PC-3 (cell line): ENCODE measurements around the gene TFG. TPM values are rescaled to one million over a fixed set of nuclear protein-coding genes. Genes with fewer than 3 reads are reported as not detected.
A peak's percentile ranks its signal among the peaks of the same experiment; 100 is the strongest.

Experiments used
- ATAC-seq: fragments of 200-7000 bp; cut with Tn5 transposase; 2 replicates; pipeline ENCODE4 v1.9.1; 2020; ENCODE audit warnings: mild to moderate bottlenecking, moderate library complexity
- BruUV-seq: library from RNA; stranded (reverse); fragments of 400-500 nt; replicated peaks from 2 replicates; lab custom pipeline; 2021; lab: Mats Ljungman, UMichigan
- CTCF ChIA-PET: fragments of 300-600 bp; sonication (Branson Sonifier 250); formaldehyde crosslinking; loops from one replicate; lab custom pipeline; 2022; ENCODE audit warnings: antibody characterized with exemption; lab: Charles Lee
- POLR2A ChIA-PET: fragments of 300-600 bp; sonication (Branson Sonifier 250); formaldehyde crosslinking; loops from one replicate; lab custom pipeline; 2022; ENCODE audit warnings: antibody characterized with exemption; ENCODE audit not compliant: unreplicated experiment; lab: Charles Lee
- DNase-seq: peaks from one replicate; pipeline ENCODE4 v3.0.0-alpha.2; 2015
- H2AFZ ChIP-seq: fragments of 300-600 bp; sonication (generic); 2 replicates; pipeline ENCODE4 v1.6.0; 2016; ENCODE audit warnings: antibody characterized with exemption, low read length
- H3F3A ChIP-seq: fragments of 300-600 bp; sonication (generic); one replicate; pipeline ENCODE4 v1.6.0; 2017; ENCODE audit warnings: antibody characterized with exemption, low read length, control low read depth, mild to moderate bottlenecking; ENCODE audit not compliant: unreplicated experiment
- H3K27ac ChIP-seq: fragments of 300-600 bp; sonication (generic); 2 replicates; pipeline ENCODE4 v1.5.1; 2016; ENCODE audit warnings: mild to moderate bottlenecking, low read length
- H3K27me3 ChIP-seq: fragments of 300-600 bp; sonication (generic); 2 replicates; pipeline ENCODE4 v1.6.1; 2016; ENCODE audit warnings: low read length, mixed read lengths
- H3K36me3 ChIP-seq: fragments of 300-600 bp; sonication (generic); 2 replicates; pipeline ENCODE4 v1.6.1; 2016; ENCODE audit warnings: low read depth, mixed run types, low read length, mixed read lengths
- H3K4me1 ChIP-seq: fragments of 300-600 bp; sonication (generic); 2 replicates; pipeline ENCODE4 v1.5.1; 2016; ENCODE audit warnings: low read length; ENCODE audit not compliant: insufficient read depth
- H3K4me2 ChIP-seq: fragments of 300-600 bp; sonication (generic); 2 replicates; pipeline ENCODE4 v1.6.0; 2016; ENCODE audit warnings: low read length
- H3K4me3 ChIP-seq: fragments of 300-600 bp; sonication (generic); 2 replicates; pipeline ENCODE4 v1.5.1; 2016; ENCODE audit warnings: mild to moderate bottlenecking, low read length, mixed read lengths
- H3K79me2 ChIP-seq: fragments of 300-600 bp; sonication (generic); 2 replicates; pipeline ENCODE4 v1.6.1; 2017; ENCODE audit warnings: low read length, mixed read lengths
- H3K9ac ChIP-seq: fragments of 300-600 bp; sonication (generic); 2 replicates; pipeline ENCODE4 v1.6.0; 2016; ENCODE audit warnings: mild to moderate bottlenecking, low read length
- H3K9me2 ChIP-seq: fragments of 300-600 bp; sonication (generic); replicated peaks from 2 replicates; pipeline ENCODE4 v1.6.1; 2016; ENCODE audit warnings: mixed run types, low read length, mixed read lengths
- H3K9me3 ChIP-seq: fragments of 300-600 bp; sonication (generic); 2 replicates; pipeline ENCODE4 v1.6.1; 2016; ENCODE audit warnings: low read length, mixed read lengths
- H4K20me1 ChIP-seq: fragments of 300-600 bp; sonication (generic); 2 replicates; pipeline ENCODE4 v1.6.1; 2016; ENCODE audit warnings: low read length, mixed read lengths
- CTCF ChIP-seq: fragments of 300-600 bp; sonication (generic); conservative IDR thresholded peaks from 2 replicates; pipeline ENCODE4 v1.5.1; 2017; ENCODE audit warnings: antibody characterized with exemption, low read depth, mild to moderate bottlenecking, low read length
- EZH2 ChIP-seq: fragments of 300-600 bp; sonication (generic); IDR thresholded peaks from one replicate; pipeline ENCODE4 v1.6.1; 2017; ENCODE audit warnings: antibody characterized with exemption, mild to moderate bottlenecking, low read length; ENCODE audit not compliant: unreplicated experiment
- EZH2phosphoT487 ChIP-seq: fragments of 300-600 bp; sonication (generic); IDR thresholded peaks from 2 replicates; pipeline ENCODE4 v1.6.1; 2018; ENCODE audit warnings: mild to moderate bottlenecking, antibody characterized with exemption, low read length, borderline replicate concordance
- intact Hi-C: fragments of 100-400 bp; cut with micrococcal nuclease; formaldehyde crosslinking; loops from 2 replicates; pipeline ENCODE4 v1.9.0; 2023
- total RNA-seq: library from RNA; depleted of rRNA; stranded (reverse); fragments of >200 nt; gene quantifications from 2 replicates; pipeline ENCODE4 v1.2.3, GENCODE V29; 2014

Gene TFG
- total RNA-seq, 1 experiment from 2014 or later, result 97.9 TPM

DNA sequence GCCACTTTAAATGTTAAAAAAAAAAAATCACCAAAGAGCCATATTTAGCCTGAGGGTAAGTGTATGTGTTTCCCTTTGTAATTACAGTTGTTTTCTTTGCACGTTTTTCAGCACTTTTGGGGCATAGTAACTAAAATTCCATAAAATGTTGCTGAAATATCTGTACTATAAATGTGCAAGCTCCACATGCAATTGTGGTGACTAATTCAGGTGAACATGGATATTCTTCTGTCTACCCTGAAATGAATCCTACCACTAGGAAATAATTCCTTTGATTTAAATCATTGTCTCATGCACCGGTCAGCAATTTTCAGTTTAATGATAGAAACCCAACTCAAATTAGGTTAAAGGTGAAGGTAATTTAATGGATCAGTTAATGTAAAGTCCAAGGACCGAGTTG is 13.1 kb upstream of the TFG start:
- Histone ChIP-seq H2AFZ (no peak overlapping the region), H3K4me1 (peaks cover 6% of the 10 kb centered on the region; the same call in 1 of the 2 replicates), H3K4me3 (no peak overlapping the region), H3K9ac (no peak overlapping the region), H3K36me3 (no peaks in the 10 kb centered on the region), H3K27ac (no peak overlapping the region), H3K27me3 (no peaks in the 10 kb centered on the region), H4K20me1 (no peaks in the 10 kb centered on the region), H3K9me2 (no peaks in the 10 kb centered on the region), H3K79me2 (no peaks in the 10 kb centered on the region), H3F3A (no peaks in the 10 kb centered on the region), H3K4me2 (no peak overlapping the region), H3K9me3 (no peaks in the 10 kb centered on the region)
- DNase-seq (peak; percentile 21), ATAC-seq (no peak)
- TF ChIP-seq EZH2phosphoT487, result no peak
- no peak for TF ChIP-seq EZH2
- no peak for TF ChIP-seq CTCF
- ChIA-PET POLR2A (no interaction called here), CTCF (interaction anchor here (0.8 kb wide), 1 partner anchor 271 kb away, joined by 4 read pairs; no protein-coding TSS in a partner anchor)
- intact Hi-C loops, result no loop called here
- no TSS peak for BruUV-seq

- Histone ChIP-seq H3K4me3 (no peak overlapping the region), H3K27ac (no peak overlapping the region), H2AFZ (no peak overlapping the region), H3K79me2 (no peaks in the 10 kb centered on the region), H3K4me2 (no peak overlapping the region), H3K9me2 (no peaks in the 10 kb centered on the region), H3K9me3 (no peaks in the 10 kb centered on the region), H3K9ac (no peak overlapping the region), H3K36me3 (no peaks in the 10 kb centered on the region), H3F3A (no peaks in the 10 kb centered on the region), H3K27me3 (no peaks in the 10 kb centered on the region), H3K4me1 (peaks cover 6% of the 10 kb centered on the region; the same call in 1 of the 2 replicates), H4K20me1 (no peaks in the 10 kb centered on the region)
- no peak for ATAC-seq
- no peak for DNase-seq
- ChIA-PET CTCF (no interaction called here), POLR2A (no interaction called here)
- TF ChIP-seq EZH2, result no peak
- no peak for TF ChIP-seq EZH2phosphoT487
- TF ChIP-seq CTCF, result no peak
- no TSS peak for BruUV-seq
- intact Hi-C loops, result no loop called here
Observed at GRCh38 chr3:100697172-100697571, 12.1 kb upstream of the TFG start.

- no TSS peak for BruUV-seq
- intact Hi-C loops, result no loop called here
- no peak for ATAC-seq
Observed at GRCh38 chr3:100697723-100698285, 11.5 kb upstream of the TFG start.

More at GRCh38 chr3:100697723-100698285, 11.5 kb upstream of the TFG start:
- H3K36me3 ChIP-seq, result no peaks in the 10 kb centered on the region
- no peak overlapping the region for H3K9ac ChIP-seq
- H3K4me3 ChIP-seq, result no peak overlapping the region
- H3K27ac ChIP-seq, result no peak overlapping the region
- TF ChIP-seq CTCF (no peak), EZH2 (no peak), EZH2phosphoT487 (no peak)
- H3K9me3 ChIP-seq, result no peaks in the 10 kb centered on the region
- no peaks in the 10 kb centered on the region for H3F3A ChIP-seq
- H3K9me2 ChIP-seq, result no peaks in the 10 kb centered on the region
- POLR2A ChIA-PET, result no interaction called here
- no peaks in the 10 kb centered on the region for H4K20me1 ChIP-seq
- no peak for DNase-seq
- no peaks in the 10 kb centered on the region for H3K27me3 ChIP-seq
- H3K4me1 ChIP-seq, result peaks cover 10% of the 10 kb centered on the region; the same call in 1 of the 2 replicates
- H3K79me2 ChIP-seq, result no peaks in the 10 kb centered on the region
- CTCF ChIA-PET, result no interaction called here
- no peak overlapping the region for H2AFZ ChIP-seq
- H3K4me2 ChIP-seq, result no peak overlapping the region
